Measurements from ENCODE around the gene ADD2. TPM values are rescaled to one million over a fixed set of nuclear protein-coding genes. Genes with fewer than 3 reads are reported as not detected.

The ADD2 gene
- total RNA-seq, 1 donor from 2014 or later, result 3.4 TPM

DNA sequence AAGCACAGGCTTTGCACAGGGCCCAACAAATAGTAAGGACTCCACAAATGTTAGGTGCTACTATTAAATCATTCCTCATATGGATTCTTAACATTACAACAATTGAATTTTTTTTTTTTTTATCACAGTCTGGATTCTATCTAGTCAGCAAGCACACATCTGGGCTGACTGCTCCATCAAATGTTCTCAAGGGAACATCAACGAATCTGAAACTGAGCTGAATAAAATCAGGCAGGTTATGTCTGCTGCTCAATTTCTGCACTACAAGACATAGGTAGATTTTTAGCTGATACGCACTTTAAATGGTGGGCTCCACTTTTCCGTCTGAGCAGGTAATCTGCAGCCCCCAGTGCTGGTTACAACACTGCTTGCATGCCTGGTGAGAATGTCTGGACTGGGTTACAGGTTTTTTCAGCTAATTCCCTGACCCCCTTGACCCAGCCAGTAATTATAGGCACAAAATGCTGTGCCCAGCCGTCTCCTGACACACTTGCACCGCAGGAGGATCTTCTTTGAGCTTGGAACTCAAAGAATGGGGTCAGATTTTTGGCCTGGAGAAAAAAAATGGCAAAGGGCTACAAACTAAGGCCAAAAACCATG is 44.6 kb downstream of the ADD2 start:
- no peak for DNase-seq (ENCODE audit: low spot score)

DNA sequence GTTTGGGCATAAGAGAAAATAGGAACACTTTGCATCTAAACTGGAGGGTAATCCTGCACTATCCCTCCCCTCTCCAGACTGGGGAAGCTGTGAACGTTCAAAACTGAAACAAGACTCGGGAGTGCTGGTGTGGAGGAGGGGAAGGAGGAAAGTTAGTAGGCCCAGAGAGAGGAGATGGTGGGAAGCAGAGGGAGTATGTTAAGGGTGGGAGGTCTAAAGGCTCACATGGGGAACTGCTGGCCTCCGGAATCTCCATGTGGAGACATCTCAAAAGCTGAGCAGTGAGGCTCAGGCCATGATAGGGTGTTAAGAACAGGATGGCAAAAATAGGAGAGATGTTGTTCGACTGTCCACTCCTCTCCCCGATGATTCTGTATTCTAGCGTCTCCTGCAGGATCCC is 47.9 kb downstream of the ADD2 start:
- no peak for DNase-seq (ENCODE audit: low spot score)

DNA sequence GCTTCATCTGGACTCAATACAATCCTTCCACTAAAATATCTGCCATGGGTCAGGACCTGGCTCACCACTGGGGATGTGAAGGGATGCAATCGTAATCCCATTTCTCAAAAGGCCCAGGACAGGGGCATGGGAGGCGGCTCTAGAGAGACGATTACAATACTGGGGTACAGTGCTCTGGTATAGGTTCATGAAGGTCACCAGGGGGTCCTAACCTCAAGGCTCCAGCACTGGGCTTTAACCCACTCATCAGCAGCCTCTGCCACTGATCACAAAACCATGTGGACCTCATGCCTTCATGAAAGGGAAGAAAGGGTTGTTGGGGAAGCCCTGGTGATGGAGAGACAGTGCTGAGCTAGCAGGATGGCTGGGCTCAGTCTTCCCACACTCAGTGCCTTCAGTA is 48.8 kb downstream of the ADD2 start:
- no peak for DNase-seq (ENCODE audit: low spot score)

DNA sequence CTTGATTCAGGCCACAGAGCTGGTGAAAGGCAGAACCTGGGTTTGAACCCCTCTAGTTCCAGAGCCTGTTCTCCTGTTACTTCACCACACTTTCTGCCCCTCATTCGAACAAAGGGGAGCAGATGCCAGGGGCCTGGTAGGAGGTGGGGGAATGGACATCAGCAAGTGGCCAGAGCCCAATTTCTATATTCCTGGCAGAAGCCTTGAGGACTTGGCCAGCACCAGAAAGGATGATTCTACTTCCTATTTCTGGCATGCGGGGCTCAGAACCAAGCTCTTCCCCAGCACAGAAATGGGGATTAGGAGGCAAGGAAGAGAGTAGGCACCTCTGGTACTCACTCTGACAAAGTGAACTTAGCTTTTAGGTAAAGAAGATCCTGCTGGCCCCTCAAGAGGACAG is 49.3 kb downstream of the ADD2 start:
- DNase-seq (ENCODE audit: low spot score), result no peak

DNA sequence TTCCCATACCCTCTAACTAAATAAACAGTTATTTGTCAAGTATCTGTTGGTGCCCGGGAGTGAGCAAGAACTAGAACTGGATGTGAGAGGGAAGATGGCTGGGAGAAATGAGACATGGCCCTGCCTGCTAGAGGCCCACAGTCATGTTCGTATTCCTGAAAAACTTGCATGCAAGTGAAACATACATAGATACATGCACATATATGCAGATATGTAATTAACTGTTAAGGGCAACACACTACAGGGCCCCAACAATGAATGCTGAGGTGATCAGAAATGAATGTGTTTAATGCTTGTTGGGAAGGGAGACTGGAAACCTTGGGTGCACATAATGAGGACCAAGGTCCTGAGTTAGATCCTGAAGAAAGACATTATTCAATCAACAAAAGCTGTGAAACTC is 49.8 kb downstream of the ADD2 start:
- no peak for DNase-seq (ENCODE audit: low spot score)

DNA sequence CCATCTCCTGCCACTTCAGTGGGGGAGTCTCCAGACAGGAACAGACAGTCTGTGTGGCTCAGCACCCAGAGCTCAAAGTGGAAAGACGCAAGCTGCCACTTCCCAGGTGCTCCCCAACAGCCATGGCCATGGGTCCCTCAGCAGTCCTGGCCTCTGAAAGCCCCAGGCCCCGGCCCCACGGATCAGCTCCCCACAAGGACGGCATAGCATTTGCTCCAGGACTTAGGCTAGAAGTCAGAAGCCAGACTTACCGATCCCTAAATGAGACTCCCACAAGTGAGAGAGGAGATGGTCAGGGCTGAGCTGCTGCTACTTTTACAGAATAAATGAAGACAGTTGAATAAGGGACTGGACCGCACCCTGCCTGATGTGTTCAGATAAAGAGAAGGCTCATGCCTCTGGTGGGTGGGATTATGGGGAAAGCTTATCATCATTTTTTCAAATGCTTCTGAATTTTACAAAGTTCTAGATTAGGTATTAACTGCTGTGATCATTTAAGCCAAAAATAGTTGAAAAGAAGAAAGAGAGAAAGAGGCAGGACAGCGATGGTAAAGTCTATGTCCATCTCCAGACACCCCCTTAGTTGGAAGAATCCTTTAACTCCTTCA is 50.5 kb downstream of the ADD2 start:
- DNase-seq (ENCODE audit: low spot score), result peak; percentile 53

DNA sequence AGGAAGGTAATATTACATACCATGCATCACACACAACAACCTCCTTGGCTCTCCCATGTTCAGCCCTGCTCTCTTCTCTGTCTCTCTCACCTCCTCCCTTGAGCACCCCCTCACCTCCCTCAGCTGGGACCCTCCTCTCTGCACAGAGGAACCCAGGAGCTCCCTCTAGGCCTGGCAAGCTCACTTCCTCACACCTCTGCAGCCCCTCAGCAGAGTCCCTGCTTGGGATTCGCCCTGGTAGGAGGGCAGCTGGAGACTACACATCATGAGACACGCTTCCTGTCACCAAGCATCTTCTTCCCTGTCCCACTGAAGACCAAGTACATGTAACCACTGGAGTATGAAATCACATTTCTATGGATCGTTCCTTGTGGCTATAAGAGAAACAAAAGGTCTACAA is 51.0 kb downstream of the ADD2 start:
- DNase-seq (ENCODE audit: low spot score), result no peak

DNA sequence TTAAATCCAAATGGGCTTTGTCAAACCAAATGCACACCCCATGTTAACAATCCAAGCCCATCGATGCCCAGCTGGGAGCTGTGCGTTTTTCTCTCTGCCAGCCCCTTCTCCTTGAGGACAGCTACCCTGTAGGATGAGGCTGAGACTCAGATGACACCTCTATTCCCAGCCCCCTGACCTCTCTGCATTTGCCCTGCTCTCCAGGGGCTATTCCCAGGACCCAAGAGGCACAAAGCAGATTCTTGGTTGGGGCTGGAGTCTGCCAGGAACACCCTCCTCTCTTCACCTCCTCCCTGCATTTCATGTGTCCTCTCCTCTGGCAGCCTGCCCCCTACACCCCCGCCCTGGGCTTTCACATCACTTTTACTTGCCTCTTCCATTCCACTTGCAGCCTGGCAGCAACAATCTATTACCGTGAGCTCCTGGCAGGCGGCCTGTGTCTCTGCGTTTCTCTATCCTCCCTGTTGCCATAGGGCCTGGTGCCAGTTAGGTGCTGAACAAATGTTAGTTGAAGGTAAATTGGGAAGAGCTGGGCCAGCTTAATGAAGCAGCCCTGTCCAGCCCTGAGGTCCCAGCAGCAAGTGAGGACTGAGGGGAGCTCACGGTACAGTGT is 51.8 kb downstream of the ADD2 start:
- no peak for DNase-seq (ENCODE audit: low spot score)

DNA sequence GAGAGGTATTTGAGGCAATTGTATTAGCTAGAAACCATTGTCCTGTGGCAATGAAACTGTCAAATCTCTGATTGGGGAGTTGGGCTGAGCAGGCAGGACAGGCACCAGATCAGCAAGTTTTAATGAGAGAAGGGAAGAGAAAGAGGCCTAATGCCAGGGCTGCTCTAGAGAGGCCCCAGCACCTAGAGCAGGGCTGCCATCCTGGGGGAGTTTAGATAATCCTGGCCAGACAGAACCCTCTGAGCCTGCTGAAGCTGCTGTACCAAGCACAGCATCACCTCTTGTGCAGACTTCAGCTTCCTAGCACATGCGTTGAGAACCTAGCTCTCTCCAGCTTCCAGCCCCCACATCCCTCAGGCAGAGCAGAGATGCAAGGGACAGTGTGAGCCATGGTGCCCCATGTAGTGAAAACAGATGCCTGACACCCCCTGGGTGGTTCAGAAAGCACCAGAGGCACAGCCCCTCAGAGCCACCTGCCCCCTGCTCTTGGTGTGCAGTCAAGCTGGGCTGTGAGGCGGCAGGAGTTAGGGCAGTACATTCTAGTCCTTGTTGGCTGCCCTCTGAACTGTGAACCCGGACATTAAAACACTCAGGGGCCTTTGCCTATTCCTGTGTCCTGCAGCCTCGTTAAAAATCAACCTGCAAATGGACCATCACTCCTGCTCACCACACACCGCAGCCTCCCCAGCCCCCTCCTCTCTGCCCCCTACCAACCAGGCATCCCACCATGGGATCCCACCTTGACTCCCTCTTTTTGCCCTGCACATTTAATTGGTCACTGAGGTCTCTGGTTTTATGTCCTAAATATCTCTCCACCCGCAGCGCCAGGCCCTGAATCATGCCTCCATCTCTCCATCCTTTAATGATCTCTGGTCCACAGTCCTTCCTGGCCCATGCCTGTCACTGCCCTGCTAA is 52.7 kb downstream of the ADD2 start:
- DNase-seq (ENCODE audit: low spot score), result no peak

DNA sequence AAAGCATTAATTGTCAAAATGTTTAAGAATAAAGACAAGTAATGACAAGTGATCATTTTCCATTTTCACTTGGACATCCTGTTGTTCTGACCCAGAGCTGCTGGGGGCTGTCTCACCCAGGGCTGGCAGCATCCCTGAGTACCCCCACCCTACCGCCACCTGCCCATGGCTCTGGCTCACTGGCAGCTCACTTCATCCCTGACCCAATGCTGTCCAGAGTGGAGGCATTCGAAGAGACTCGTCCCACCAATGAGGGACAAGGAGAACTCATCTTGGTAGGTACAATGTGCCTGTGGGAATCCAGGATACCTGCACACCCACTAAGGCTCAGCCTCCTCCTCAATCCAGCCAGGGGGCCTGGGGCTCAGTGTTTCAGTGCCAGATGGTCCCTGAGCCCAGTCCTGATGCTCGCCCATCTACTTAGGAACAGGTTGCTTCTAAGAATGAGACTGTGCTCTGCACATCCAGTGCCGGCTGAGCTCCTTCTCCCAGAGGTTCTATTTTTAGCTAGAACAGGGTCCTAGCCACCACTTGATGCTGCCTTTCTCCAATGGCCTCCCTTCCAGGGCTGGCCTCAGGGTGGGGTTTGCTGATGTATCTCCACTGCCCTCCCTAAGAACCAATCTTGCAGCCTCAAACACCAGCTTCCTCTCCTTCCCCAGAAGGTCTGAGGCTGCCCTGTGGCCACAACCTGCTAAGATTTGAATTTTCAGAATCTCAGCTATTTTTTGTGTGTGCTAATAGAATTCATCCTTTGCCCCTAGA is 53.7 kb downstream of the ADD2 start:
- DNase-seq (ENCODE audit: low spot score), result no peak

DNA sequence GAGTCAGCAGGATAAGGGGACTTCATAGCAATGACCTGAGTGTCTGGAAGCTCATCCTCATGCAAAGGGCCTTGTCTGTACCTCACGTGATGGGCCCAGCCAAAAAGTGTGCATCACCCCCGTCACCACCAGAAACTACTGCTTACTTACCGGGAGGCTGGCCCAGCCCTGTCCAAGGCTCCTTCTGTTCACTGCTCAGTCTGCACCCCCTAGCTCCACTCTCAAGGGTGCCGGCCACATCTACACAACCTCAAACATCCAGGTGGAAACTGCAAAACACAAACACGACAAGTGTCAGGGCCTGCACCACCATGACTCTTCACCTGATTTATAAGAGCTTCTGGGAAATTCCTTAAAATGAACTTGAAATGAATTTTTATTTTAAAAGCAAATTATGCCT is 55.1 kb downstream of the ADD2 start:
- DNase-seq (ENCODE audit: low spot score), result no peak

DNA sequence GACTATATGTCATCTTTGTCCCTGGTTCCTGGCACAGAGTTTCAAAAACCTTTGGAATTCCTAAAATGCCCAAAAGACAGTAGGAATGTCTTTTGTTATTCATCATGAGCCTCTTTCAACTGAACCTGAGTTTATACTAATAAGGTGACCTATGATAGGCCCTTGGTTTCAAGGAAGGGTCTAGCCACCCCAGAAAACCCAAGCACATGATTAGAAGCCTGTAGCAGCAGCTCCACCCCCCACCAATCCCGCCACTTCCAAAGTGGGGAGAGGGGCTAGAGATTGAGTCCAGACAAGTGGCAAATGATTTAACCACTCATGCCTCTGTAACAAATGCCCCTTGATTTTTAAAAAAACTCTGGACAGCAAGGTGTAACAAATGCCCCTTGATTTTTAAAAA is 56.8 kb downstream of the ADD2 start:
- no peak for DNase-seq (ENCODE audit: low spot score)

DNA sequence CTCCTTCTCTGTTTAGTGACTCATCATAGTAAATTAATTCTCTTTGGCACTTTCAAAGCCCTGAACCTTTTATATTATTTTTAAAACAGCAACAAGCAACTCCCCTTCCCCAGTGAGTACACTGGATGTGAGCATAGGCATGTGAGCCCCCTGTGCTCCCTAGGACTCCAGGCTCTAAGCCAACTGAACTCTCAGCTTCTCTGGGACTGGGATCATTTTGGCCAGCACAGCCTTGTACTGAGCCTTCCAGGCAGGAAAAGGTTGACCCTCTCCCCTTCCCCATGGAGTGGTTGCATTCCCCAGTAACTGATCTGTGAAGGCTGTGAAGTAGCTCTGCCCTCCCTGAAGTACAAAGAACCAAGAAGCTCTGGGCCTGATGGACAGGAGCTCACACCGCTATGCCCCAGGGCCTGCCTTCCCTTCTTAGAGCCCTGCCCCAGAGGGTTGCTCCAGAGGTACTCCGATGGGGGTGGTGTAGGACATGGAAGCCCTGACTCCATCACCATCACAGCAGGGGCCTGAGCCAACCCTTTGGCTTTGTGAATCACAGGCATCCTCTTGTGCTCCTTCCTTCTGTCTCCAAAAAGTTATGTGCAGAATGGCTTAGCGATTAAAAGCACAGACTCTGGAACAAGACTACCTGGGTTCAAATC is 57.8 kb downstream of the ADD2 start:
- no peak for DNase-seq (ENCODE audit: low spot score)

DNA sequence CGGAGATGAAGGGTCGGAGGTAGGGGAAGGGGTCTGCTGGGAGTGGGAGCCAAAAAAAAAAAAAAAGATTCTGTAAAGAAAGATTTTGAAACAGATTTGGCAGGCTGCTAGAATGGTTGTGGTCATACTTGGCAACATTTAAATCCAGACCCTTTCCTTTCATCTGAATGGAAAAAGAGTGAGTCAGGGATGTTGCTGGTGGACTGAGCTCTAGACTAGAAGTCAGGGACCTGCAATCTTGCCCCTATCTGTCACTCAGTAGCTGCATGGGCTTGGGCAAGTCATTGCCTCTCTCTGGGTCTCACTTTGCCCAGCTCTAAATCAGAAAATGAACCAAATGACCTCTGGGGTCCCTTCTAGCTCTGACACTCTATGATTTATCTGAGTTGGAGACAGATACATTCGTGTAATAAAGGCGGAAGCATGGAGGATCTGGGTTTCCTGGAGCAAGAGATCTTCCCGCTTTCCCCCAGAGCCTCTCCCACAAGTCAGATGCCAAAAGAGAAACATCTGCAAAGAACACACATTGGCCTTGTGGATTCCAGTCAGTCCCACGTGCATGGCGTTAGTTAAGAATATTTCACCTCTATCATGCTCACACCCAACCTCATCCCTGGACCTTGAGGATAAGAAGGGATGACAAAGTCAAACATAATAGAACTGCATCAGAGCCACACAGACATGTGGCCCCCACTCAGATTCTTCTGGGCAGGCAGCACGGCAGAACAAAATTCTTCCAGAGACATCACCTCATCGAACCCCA is 58.5 kb downstream of the ADD2 start:
- DNase-seq (ENCODE audit: low spot score), result no peak

DNA sequence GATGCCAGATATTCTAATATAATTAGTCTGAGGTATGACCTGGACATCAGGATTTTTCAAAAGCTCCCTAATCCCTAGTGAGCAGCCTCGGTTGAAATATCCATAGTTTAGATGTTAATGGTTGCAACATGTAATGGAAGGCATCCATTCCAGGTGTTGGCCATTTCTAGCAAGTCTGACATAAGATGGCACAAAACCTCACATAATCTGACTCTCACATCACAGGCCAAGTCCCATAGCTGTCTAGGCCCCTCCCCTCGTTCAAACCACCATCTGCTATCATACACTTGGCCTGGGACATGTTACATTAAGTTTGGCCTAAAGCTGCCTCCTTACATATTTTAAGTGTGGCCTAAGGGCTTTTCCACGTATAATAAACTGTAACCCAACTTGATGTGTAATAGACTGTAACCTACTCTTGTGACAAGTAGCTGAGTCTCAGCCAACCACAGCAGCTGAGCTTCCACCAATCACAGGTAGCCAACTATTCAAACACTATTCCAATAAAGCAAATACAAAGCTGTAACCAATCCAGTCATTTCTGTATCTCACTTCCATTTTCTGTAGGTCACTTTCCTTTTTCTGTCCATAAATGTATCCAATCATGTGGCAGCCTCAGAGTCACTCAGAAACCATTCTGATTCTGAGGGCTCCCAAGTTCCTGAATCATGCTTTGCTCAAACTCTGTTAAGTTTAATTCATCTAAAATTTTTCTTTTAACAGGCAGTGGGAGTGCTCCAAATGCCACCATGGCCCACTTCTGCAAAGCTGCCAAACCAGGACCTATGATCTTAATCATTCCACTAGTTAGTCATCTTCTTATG is 59.4 kb downstream of the ADD2 start:
- DNase-seq (ENCODE audit: low spot score), result no peak

DNA sequence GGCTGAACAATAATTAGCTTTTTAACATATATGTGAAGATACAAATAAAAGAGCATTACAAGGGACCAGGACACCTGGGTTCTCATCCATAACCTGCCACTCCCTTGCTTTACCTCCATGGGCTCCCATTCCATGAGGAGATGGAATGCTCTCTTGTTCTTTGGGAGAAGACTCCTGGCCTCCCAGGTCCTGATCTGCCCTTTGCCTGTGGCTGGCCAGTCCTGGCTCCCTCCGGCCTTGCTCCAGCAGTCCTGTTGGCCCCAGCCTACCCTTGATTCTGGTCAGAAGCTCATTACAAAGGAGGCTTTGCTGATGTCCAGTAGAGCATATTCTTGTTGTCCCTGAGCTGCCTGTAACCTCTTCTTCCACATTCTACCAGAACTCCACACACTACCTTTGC is 60.3 kb downstream of the ADD2 start:
- no peak for DNase-seq (ENCODE audit: low spot score)

DNA sequence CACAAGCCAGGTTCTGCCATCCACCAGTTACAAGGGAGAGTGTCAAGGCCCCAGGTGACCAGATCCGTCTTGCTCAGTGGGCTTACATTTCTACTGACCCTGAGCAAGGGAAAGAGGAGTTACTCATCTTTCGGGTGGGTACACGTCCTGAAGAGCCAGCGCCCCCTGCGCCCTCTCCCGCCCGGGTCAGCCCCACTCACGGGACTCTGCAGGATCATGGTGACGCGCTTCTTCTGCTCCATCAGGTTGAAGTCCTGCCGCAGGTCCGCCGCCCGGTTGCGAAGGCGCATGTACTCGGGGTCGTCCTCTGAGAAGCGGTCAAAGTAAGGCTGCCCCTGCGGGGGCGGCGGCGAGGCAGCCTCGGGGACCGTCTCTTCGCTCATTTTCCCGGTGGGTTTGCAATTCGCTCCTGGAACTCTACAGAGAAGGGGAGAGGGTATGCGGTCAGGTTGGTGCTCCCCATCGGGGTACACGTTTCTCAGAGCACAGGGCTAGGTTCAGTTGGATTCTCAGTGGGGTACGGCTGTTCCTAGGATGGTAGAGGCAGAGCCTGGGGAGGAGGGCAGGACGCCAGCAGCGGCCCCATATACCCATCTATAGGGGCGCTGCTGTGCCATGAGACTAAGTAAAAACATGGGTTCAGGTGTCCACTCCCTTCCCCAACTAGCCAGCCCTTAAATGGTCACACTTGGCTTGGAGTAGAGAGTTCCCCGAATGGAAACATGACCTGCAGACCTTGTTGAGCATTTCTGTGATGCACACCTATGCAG is 61.8 kb downstream of the ADD2 start:
- no peak for DNase-seq (ENCODE audit: low spot score)

DNA sequence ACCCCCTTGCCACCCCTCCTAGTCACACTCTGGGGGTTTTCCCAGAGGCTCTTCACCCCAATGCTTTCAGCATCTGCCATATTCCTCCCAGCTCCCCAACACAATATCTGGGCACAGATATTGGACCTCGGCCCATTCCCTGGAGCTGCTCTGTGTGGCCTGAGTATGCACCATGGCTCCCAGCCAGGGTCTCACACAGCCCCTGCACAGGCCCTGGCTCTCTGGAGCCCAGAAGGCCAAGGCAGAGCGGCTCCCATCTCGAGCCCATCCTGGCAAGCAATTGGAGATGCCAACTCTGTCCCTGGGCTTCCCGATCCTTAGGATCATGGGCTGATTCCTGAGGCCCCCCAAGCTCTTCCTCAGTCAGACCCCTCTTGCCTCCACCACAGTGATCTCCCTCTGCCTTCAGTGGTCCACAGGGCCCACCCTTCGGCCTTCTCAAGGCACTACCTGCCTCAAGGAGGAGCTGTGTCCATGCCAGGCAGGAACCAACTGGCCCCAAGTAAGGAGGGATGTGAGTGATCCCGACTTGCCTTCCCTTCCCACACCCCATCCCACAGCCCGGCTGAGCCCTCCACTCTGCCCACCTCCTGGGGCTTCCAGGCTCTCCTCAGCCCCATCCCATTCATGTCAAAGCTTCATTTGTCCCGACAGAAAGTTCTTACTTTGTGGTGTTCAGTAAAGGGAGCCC is 62.7 kb downstream of the ADD2 start:
- DNase-seq (ENCODE audit: low spot score), result no peak
